IPS-NIHi7 (cell line): ENCODE measurements around the gene OR1J4.
A peak's percentile ranks its signal among the peaks of the same experiment; 100 is the strongest.
"Not testable (repeated sequence)": the region's sequence is repeated elsewhere in the genome, so short reads cannot be mapped to it uniquely, and the experiment has no call there.

Experiments used
- DNase-seq: peaks from one replicate; pipeline ENCODE4 v3.0.0; 2012; ENCODE audit warnings: mixed read lengths; ENCODE audit errors: extremely low spot score

Gene OR1J4

DNA sequence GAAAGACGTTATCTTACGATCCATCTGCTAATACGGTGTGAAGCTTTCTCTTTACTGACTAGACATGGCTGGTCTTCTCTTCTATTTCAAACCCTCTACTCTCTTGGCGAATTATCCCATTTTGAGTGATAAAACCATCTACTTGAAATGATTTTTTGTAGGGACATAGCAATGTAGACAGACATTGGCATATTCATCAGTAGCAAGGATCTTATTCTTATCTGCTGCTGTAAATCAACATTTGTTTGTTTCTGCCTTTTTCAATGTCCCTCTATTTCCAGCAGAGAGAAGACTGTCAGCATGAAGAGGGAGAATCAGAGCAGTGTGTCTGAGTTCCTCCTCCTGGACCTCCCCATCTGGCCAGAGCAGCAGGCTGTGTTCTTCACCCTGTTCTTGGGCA is at the start of gene OR1J4:
OR1J4 (plus strand) TSS at position 301 of the 400 bp plus-strand sequence; CDS start at position 301, 0 bp downstream.
- DNase-seq: no peak

GRCh38 chr9:122474561-122474960 is 44.4 kb upstream of the OR1J4 start:
- no peak for DNase-seq

DNA sequence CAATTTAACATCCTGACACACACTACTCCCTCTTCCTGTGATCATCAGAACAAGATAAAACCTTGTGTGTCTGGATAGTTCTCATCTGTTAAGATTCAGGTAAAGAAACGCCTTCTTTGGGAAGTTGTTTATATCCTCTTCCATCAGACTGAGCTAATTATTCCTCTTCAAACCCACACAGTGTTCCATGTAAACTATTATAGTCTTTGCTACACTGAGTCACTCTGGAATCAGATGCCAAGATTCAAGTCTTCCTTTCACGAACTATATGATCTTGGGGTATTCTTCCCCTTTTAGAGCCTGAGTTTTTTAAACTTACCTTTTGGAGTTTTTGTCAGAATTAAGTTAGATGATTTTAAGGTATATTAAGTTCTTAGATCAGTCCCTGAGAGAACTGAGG is 43.2 kb upstream of the OR1J4 start:
- no peak for DNase-seq

DNA sequence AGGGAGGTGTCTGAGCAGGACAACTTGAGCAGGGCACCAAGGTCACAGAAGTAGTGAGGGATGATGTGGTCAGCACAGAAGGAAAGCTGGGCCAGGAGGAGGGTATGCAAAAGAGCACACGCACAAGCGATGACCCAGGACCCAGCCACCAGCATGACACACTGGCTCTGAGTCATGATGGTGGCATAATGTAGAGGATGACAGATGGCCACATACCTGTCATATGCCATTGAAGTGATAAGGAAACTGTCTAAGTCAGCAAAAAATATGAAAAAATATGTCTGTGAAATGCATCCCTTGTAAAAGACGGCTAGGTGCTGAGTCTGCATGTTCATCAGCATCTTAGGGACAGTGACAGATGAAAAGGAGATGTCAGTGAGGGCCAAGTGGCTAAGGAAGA is 41.6 kb upstream of the OR1J4 start:
- DNase-seq: no peak

- no peak for DNase-seq
Observed at GRCh38 chr9:122477826-122478225, 41.1 kb upstream of the OR1J4 start, which contains the start of gene OR1J1. Gene OR1J1 (minus strand): TSS chr9:122477926. CDS start chr9:122477926, 0 bp downstream.

- no peak for DNase-seq
Observed at GRCh38 chr9:122479062-122479461, 39.9 kb upstream of the OR1J4 start.

- DNase-seq: peak; percentile 43
Observed at GRCh38 chr9:122498883-122499288, 20.1 kb upstream of the OR1J4 start.

DNA sequence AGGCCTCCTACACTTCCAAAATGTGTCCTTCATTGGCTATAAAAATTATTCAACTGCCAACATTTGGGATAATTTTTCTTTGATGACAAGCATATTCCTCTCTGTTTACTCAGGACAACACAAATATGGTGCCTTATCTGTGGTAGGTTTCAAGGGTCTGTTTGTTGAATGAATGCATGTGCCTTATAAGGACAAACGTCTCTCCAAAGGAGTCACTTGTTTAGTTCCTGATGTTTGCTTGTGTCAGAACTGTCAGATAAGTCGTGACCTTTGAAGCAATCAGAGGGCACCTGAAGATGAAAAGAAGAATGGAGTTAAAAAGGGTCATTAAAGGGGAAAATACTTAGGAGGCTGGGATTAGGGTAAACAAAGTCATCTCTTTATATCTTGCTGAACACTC is 12.0 kb upstream of the OR1J4 start:
- DNase-seq: no peak

DNA sequence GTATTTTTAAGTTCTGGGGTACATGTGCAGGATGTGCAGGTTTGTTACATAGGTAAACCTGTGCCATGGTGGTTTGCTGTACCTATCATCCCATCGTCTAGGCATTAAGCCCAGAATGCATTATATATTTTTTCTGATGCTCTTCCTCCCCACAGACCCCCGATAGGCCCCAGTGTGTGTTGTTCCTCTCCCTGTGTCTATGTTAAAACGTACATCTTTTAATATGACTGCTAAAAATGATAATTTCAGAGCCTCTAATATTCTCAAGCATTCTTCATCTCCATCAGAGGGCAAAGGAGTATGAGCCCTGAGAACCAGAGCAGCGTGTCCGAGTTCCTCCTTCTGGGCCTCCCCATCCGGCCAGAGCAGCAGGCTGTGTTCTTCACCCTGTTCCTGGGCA is 8.4 kb upstream of the OR1J4 start, which contains the start of gene OR1J2:
OR1J2 (plus strand) TSS at position 301 of the 400 bp plus-strand sequence; CDS start at position 301, 0 bp downstream.
- no peak for DNase-seq

- no peak for DNase-seq
Observed at GRCh38 chr9:122518226-122518625, 715 bp upstream of the OR1J4 start.

- no peak for DNase-seq
Observed at GRCh38 chr9:122519376-122519775, 435 bp downstream of the OR1J4 start.

GRCh38 chr9:122526602-122527001 is 7.7 kb downstream of the OR1J4 start:
- DNase-seq: no peak

DNA sequence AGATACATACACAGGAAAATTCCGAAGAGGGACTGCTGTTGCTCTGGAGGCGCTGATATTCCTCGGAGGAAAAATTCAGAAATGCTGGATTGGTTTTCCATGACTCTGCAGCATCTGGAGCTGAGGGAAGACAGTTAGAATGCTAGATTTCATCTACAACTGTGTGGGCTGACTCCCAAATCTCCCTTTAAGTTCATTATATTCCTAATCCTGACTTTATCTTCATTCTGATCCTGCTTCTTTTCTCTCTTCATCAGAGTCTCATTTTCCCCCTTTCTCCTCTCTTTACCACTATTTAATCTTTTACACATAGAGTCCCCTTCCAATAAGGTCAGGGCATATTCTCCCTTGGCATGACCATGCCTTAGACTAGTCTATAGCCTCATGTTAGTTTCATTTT is 8.3 kb downstream of the OR1J4 start, which contains the start of gene OR1N1:
OR1N1 (minus strand) TSS at position 101 of the 400 bp plus-strand sequence; CDS start at position 101, 0 bp downstream.
- DNase-seq: no peak

GRCh38 chr9:122531157-122531556 is 12.2 kb downstream of the OR1J4 start:
- DNase-seq: not testable (repeated sequence)

DNA sequence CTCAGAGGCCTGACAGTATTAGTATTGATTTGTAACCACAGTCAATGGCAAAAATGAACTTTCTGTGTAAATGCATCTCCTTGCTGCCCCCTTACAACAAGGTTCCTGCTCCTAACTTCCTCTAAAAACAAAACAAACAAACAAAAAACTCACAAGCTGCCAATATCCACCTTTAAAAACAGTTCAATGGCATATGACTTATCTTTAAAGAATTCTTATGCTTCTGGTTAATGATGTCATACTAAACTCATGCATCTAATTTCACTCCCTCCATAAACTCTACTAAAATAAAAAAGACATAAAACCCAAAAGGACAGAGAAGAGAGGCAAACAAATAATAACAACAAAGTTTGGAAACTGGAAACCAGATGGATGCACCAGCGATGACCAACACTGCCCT is 17.2 kb downstream of the OR1J4 start:
- no peak for DNase-seq

- DNase-seq: not testable (repeated sequence)
Observed at GRCh38 chr9:122537066-122537465, 18.1 kb downstream of the OR1J4 start.

DNA sequence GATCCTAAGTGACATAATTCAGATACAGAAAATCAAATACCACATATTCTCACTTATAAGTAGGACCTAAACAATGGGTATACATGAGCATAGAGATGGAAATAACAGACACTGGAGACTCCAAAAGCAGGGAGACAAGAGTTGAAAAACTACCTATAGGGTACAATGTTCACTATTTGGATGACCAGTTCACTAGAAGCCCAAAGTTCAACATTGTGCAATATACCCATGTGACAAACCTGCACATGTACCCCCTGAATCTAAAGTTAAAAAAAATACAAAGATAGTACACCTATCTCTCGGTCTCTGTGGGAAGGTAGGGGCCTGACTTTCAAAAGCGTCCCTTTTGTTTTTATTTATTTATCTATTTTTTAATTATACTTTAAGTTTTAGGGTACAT is 19.8 kb downstream of the OR1J4 start:
- DNase-seq: no peak

DNA sequence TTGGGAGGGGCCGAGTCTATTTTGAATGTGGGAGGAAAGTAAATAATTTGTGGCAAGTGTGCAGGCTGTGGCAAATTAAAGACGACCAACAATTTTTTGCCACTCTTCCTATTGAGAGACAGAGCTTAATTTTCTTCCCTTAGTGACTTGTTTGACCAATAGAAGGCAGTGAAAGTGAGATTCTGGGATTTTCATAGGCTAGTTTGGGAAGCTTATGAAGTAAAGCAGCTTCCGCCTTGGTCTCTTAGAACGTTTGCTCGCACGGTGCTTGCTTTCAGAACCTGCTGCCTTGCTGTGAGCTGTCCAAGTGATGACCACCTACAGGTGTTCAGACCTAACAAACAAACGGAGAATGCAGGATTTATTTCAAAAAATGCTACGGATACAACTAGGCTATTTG is 27.3 kb downstream of the OR1J4 start:
- DNase-seq: no peak

DNA sequence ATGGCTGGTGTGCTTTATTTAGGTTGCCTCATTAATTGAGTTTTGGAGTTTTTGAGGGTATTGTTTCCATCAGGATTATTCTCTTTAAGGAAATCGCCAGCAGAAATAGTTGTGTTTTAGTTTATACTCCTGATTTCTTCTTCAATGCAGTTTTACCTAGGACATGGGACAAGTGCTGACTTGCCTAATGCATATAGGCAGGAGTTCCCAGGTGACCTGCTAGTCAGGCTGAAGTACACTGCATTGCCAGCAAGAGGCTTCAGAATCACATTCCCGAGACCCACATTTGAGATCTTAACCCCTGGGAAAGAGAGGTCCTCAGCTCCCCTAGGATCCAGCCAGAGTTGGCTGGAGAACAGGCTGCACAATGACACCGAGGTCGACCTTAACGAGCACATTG is 32.4 kb downstream of the OR1J4 start:
- no peak for DNase-seq

GRCh38 chr9:122552812-122553211 is 33.9 kb downstream of the OR1J4 start, which contains the start of gene OR1N2:
Gene OR1N2 (plus strand): TSS chr9:122553112. CDS start chr9:122553212, 100 bp downstream.
- DNase-seq: no peak

- no peak for DNase-seq
Observed at GRCh38 chr9:122561446-122561845, 42.5 kb downstream of the OR1J4 start.

DNA sequence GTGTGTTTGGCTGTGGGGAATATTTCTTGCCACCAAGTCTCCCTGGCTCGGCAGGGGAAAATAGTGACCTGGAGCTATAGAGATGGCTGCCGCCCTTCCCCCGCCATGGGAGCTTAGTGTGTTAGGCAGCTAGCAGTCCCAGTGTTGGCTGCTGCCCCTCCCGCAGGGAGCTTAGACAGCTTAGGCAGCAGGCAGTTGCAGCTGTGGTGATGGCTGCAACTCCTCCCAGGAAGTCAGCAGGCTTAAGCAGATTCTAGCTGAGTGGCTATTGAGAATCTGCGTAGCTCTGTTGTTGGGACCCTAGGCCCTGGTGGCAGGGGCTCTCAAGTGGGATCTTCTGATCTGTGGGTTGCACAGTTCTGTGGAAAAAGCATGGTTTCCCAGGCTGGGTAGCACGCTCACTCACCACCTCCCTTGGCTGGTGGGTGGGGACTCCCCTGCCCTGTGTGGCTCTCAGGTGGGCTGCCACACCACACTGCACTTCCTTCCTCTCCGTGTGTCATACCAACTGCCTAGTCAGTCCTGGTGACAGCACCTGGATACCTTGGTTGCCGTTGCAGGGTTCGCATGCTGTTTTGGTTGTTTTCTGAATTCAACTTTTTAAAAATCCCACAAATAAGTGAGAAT is 43.3 kb downstream of the OR1J4 start:
- DNase-seq: no peak

GRCh38 chr9:122567901-122568300 is 49.0 kb downstream of the OR1J4 start:
- no peak for DNase-seq
